CD4-positive, alpha-beta T cell treated with Interleukin-10 for 1 hour (primary cell): ENCODE data around the gene MMS19.
"Not testable (repeated sequence)": the region's sequence is repeated elsewhere in the genome, so short reads cannot be mapped to it uniquely, and the experiment has no call there.

Experiments
- DNase-seq: peaks from one replicate; pipeline ENCODE4 v3.0.0-alpha.2; 2020

The MMS19 gene

GRCh38 chr10:97528876-97529275 is 30.7 kb upstream of the MMS19 start:
- not testable (repeated sequence) for DNase-seq

- DNase-seq, result no peak
These were observed 27.5 kb upstream of the MMS19 start for GRCh38 chr10:97525683-97526110.

GRCh38 chr10:97525086-97525485 is 26.9 kb upstream of the MMS19 start:
- DNase-seq, result no peak

- DNase-seq, result no peak
These were observed 24.7 kb upstream of the MMS19 start for GRCh38 chr10:97522937-97523336.

- DNase-seq, result no peak
These were observed 23.8 kb upstream of the MMS19 start for GRCh38 chr10:97522071-97522470.

GRCh38 chr10:97520978-97521761 is 22.9 kb upstream of the MMS19 start:
- no peak for DNase-seq

- DNase-seq, result no peak
These were observed 22.3 kb upstream of the MMS19 start for GRCh38 chr10:97520520-97520919.

- DNase-seq, result no peak
These were observed 21.1 kb upstream of the MMS19 start for GRCh38 chr10:97519342-97519741.

GRCh38 chr10:97518301-97519043 is 20.2 kb upstream of the MMS19 start:
- DNase-seq, result no peak

GRCh38 chr10:97517778-97518300 is 19.6 kb upstream of the MMS19 start:
- no peak for DNase-seq

- DNase-seq, result no peak
These were observed 19.0 kb upstream of the MMS19 start for GRCh38 chr10:97517096-97517750.

- DNase-seq, result no peak
These were observed 17.2 kb upstream of the MMS19 start for GRCh38 chr10:97515271-97515978.

GRCh38 chr10:97514344-97514743 is 16.1 kb upstream of the MMS19 start:
- DNase-seq, result no peak

GRCh38 chr10:97512993-97513392 is 14.8 kb upstream of the MMS19 start:
- DNase-seq, result no peak

- no peak for DNase-seq
These were observed 13.7 kb upstream of the MMS19 start for GRCh38 chr10:97511711-97512440.

- DNase-seq, result no peak
These were observed 12.5 kb upstream of the MMS19 start for GRCh38 chr10:97510686-97511085.

GRCh38 chr10:97509120-97509680 is 11.0 kb upstream of the MMS19 start:
- no peak for DNase-seq

- no peak for DNase-seq
These were observed 10.1 kb upstream of the MMS19 start for GRCh38 chr10:97508342-97508741.

- no peak for DNase-seq
These were observed 8.2 kb upstream of the MMS19 start for GRCh38 chr10:97506199-97506991.

GRCh38 chr10:97505152-97505551 is 6.9 kb upstream of the MMS19 start:
- no peak for DNase-seq

GRCh38 chr10:97503406-97503805 is 5.2 kb upstream of the MMS19 start:
- DNase-seq, result no peak
